Thoracic aorta (tissue), 2 donors: ENCODE data around the gene LRP10. TPM values are rescaled to one million over a fixed set of nuclear protein-coding genes. Genes with fewer than 3 reads are reported as not detected.

Experiments used
- ATAC-seq: fragments of 150-250 bp; one replicate; pipeline ENCODE4 v1.8.0; 2017; ENCODE audit warnings: low read depth; ENCODE audit not compliant: insufficient number of reproducible peaks, low FRiP score
- DNase-seq: peaks from one replicate; pipeline ENCODE4 v3.0.0-alpha.2; 2020; ENCODE audit warnings: low spot score
- H3K27ac ChIP-seq, 2 donors: fragments of 200-600 bp; sonication (generic); 1 replicate in 1 of 2; 2 replicates in 1 of 2; pipeline ENCODE4 v1.5.1; 2016; ENCODE audit warnings: mild to moderate bottlenecking in 2 of 2, moderate library complexity in 2 of 2
- H3K27me3 ChIP-seq: fragments of 200-600 bp; sonication (generic); replicated peaks from 2 replicates; pipeline ENCODE4 v1.6.0; 2016; ENCODE audit warnings: mild to moderate bottlenecking; ENCODE audit not compliant: insufficient read depth
- H3K36me3 ChIP-seq: fragments of 200-600 bp; sonication (generic); one replicate; pipeline ENCODE4 v1.5.1; 2016
- H3K4me1 ChIP-seq, 2 donors: fragments of 200-600 bp; sonication (generic); 1 replicate in 1 of 2; 2 replicates in 1 of 2; pipeline versions ENCODE4 v1.5.1 to v1.6.0; 2016; ENCODE audit warnings: low read depth in 2 of 2, mild to moderate bottlenecking in 1 of 2; ENCODE audit not compliant: control insufficient read depth in 1 of 2
- H3K4me3 ChIP-seq: fragments of 200-600 bp; sonication (generic); 2 replicates; pipeline ENCODE4 v1.5.1; 2016; ENCODE audit warnings: mild to moderate bottlenecking
- H3K9me3 ChIP-seq: fragments of 200-600 bp; sonication (generic); 2 replicates; pipeline ENCODE4 v1.5.1; 2016
- total RNA-seq, 2 donors: library from RNA; depleted of rRNA; stranded (reverse); fragments of >200 nt; gene quantifications; one replicate each; pipeline versions ENCODE4 v1.1.0 to v1.2.3, GENCODE V29; 2016
- TF ChIP-seq, protein P1 (sequence below): fragments of 200-600 bp; sonication (generic); IDR thresholded peaks from one replicate; pipeline ENCODE4 v1.5.1; 2019; ENCODE audit warnings: antibody characterized with exemption

Gene LRP10
- total RNA-seq, 2 donors from 2014 or later: 158 to 209 TPM

GRCh38 chr14:22918804-22919600 lies 47.5 kb downstream of the LRP10 start, which contains the start of gene RBM23:
RBM23 (minus strand) TSS chr14:22919149.
- ATAC-seq: peak; percentile 99
- DNase-seq: peak; percentile 100
- Histone ChIP-seq H3K4me3 (peak within 1 kb of the TSS; percentile 91), H3K27ac (peak within 1 kb of the TSS; percentile 96 to 99), H3K9me3 (no peaks in the 10 kb centered on the region), H3K27me3 (no peaks in the 10 kb centered on the region), H3K4me1 (peaks cover 16 to 24% of the 10 kb centered on the region in 2 donors), H3K36me3 (peaks cover 18% of the 10 kb centered on the region)
- TF ChIP-seq, protein P1, sequence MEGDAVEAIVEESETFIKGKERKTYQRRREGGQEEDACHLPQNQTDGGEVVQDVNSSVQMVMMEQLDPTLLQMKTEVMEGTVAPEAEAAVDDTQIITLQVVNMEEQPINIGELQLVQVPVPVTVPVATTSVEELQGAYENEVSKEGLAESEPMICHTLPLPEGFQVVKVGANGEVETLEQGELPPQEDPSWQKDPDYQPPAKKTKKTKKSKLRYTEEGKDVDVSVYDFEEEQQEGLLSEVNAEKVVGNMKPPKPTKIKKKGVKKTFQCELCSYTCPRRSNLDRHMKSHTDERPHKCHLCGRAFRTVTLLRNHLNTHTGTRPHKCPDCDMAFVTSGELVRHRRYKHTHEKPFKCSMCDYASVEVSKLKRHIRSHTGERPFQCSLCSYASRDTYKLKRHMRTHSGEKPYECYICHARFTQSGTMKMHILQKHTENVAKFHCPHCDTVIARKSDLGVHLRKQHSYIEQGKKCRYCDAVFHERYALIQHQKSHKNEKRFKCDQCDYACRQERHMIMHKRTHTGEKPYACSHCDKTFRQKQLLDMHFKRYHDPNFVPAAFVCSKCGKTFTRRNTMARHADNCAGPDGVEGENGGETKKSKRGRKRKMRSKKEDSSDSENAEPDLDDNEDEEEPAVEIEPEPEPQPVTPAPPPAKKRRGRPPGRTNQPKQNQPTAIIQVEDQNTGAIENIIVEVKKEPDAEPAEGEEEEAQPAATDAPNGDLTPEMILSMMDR: no peak

DNA sequence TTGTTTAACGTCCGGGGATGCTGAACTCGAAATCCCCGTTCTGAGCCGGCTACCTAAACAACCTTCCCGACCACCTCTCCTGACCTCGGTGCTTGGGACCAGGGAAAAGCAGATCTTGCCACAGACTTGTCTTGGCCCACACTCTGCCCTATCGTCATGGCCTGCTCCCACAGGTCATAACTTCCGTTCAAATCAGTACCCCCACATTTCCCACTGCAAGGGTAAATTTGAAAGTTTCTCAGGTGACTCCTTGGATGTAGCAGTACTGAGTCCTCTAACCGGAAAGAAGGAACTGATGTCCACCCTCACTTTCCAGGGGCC lies 48.0 kb downstream of the LRP10 start:
- no peak for DNase-seq
- no peaks in the 10 kb centered on the region for H3K9me3 ChIP-seq
- peak overlapping the region; percentile 91 for H3K4me3 ChIP-seq
- no peaks in the 10 kb centered on the region for H3K27me3 ChIP-seq
- peak; percentile 3 for ATAC-seq
- H3K36me3 ChIP-seq: peaks cover 23% of the 10 kb centered on the region
- TF ChIP-seq, protein P1: no peak
- H3K4me1 ChIP-seq: peaks cover 16 to 24% of the 10 kb centered on the region in 2 donors
- H3K27ac ChIP-seq: peak overlapping the region; percentile 86 to 96

- H3K9me3 ChIP-seq: no peaks in the 10 kb centered on the region
- H3K4me1 ChIP-seq: peaks cover 16 to 24% of the 10 kb centered on the region in 2 donors
- no peaks in the 10 kb centered on the region for H3K27me3 ChIP-seq
- ATAC-seq: no peak
- H3K27ac ChIP-seq: no peak overlapping the region
- TF ChIP-seq, protein P1: no peak
- H3K4me3 ChIP-seq: no peak overlapping the region
- DNase-seq: no peak
- peaks cover 27% of the 10 kb centered on the region for H3K36me3 ChIP-seq
These were observed 49.2 kb downstream of the LRP10 start for GRCh38 chr14:22920697-22921096.

DNA sequence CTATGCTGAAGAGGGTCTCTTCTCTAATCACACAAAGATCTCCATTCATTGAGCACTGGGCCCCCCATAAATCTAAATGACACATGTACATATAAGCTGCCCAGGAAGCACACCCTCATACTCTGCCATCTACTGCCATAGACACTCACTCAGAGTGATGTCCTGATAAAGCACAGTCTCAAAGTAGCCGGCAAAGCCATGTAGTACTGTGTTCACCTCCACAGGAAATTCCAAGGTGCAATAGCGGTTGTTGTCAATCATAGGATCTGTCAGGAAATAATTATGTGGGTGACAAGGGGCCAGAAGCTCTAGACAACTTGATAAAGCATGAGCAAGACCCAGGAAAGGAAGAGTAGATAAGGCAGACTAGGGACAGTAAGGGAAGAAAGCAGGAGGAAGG lies 50.8 kb downstream of the LRP10 start:
- Histone ChIP-seq H3K27me3 (no peaks in the 10 kb centered on the region), H3K27ac (no peak overlapping the region), H3K36me3 (peaks cover 32% of the 10 kb centered on the region), H3K4me1 (peaks cover 7 to 8% of the 10 kb centered on the region in 2 donors), H3K9me3 (no peaks in the 10 kb centered on the region), H3K4me3 (no peak overlapping the region)
- DNase-seq: no peak
- ATAC-seq: no peak
- TF ChIP-seq, protein P1: no peak

DNA sequence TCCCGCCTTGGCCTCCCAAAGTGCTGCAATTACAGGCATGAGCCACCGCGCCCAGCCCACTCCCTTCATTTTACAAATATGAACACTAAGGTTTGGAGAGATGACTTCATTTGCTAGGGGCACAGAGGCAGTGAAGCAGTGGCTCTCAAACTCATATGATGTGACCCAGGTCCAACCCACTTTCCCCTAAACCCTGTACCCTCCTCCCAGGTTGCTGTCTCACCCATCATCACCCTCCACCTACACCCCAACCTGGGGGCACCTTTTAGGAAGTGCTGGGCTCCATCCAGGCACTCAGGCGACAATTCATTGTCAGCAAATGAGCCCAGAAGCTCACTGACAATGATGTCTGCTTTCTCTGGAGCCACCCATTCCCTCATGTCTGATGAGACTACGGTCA lies 52.2 kb downstream of the LRP10 start:
- Histone ChIP-seq H3K4me3 (no peak overlapping the region), H3K27me3 (no peaks in the 10 kb centered on the region), H3K27ac (no peak overlapping the region), H3K36me3 (peaks cover 32% of the 10 kb centered on the region), H3K9me3 (no peaks in the 10 kb centered on the region), H3K4me1 (peaks cover 11 to 14% of the 10 kb centered on the region in 2 donors)
- ATAC-seq (no peak), DNase-seq (no peak)
- TF ChIP-seq, protein P1: no peak
